Measurements from ENCODE around the gene TRIM24. TPM values are rescaled to one million over a fixed set of nuclear protein-coding genes. Genes with fewer than 3 reads are reported as not detected.

Gene TRIM24
- total RNA-seq, 1 experiment from 2014 or later, result 113 TPM

GRCh38 chr7:138515001-138515528 lies 55.0 kb downstream of the TRIM24 start:
- no peaks in the 10 kb centered on the region for H3K27me3 Mint-ChIP-seq (ENCODE audit: low read depth)
- ChIA-PET CTCF (no interaction called here), POLR2A (no interaction called here)
- no peak overlapping the region for H3K27ac Mint-ChIP-seq
- TF ChIP-seq ETV6 (CRISPR knock-in tag; IDR thresholded peaks at IDR 0.05) (no peak), FOXP4 (CRISPR knock-in tag; IDR thresholded peaks at IDR 0.05) (no peak), GRHL2 (CRISPR knock-in tag; IDR thresholded peaks at IDR 0.05; ENCODE audit: insufficient replicate concordance, severe bottlenecking) (no peak)
- H3K4me3 Mint-ChIP-seq, result no peak overlapping the region
- ATAC-seq (no peak), DNase-seq (ENCODE audit: low spot score) (no peak)
- H3K36me3 Mint-ChIP-seq, result peaks cover 97% of the 10 kb centered on the region
- peaks cover 25% of the 10 kb centered on the region for H3K9me3 Mint-ChIP-seq
- H3K4me1 Mint-ChIP-seq, result 0 out of 2 replicates have a peak, but pooled peaks cover 5% of the 10 kb centered on the region

GRCh38 chr7:138519061-138519798 lies 59.2 kb downstream of the TRIM24 start:
- Mint-ChIP-seq H3K27me3 (ENCODE audit: low read depth) (no peaks in the 10 kb centered on the region), H3K4me1 (no peaks in the 10 kb centered on the region), H3K4me3 (no peak overlapping the region), H3K9me3 (peaks cover 18% of the 10 kb centered on the region), H3K36me3 (peaks cover 97% of the 10 kb centered on the region), H3K27ac (no peak overlapping the region)
- ChIA-PET POLR2A (no interaction called here), CTCF (no interaction called here)
- no peak for ATAC-seq
- DNase-seq (ENCODE audit: low spot score), result no peak
- TF ChIP-seq ZNF138 (CRISPR knock-in tag; conservative IDR thresholded peaks at IDR 0.05), result no peak
- TF ChIP-seq CREB1 (CRISPR knock-in tag; IDR thresholded peaks at IDR 0.05), result no peak

GRCh38 chr7:138520742-138521141 lies 60.7 kb downstream of the TRIM24 start:
- Mint-ChIP-seq H3K36me3 (peaks cover 91% of the 10 kb centered on the region), H3K27ac (peak overlapping the region; percentile 11; the same call in 1 of the 2 replicates), H3K9me3 (peaks cover 26% of the 10 kb centered on the region), H3K27me3 (ENCODE audit: low read depth) (no peaks in the 10 kb centered on the region), H3K4me3 (no peak overlapping the region), H3K4me1 (no peaks in the 10 kb centered on the region)
- DNase-seq (ENCODE audit: low spot score) (no peak), ATAC-seq (no peak)
- CTCF ChIA-PET, result no interaction called here
- POLR2A ChIA-PET, result no interaction called here
- TF ChIP-seq E2F1 (CRISPR knock-in tag; IDR thresholded peaks at IDR 0.05) (no peak), ZNF423 (CRISPR knock-in tag; IDR thresholded peaks at IDR 0.05) (no peak), EMX1 (CRISPR knock-in tag; IDR thresholded peaks at IDR 0.05) (no peak), FOXK1 (CRISPR knock-in tag; IDR thresholded peaks at IDR 0.05) (no peak), KAT7 (CRISPR knock-in tag; IDR thresholded peaks at IDR 0.05; ENCODE audit: borderline replicate concordance) (no peak), ATF3 (CRISPR knock-in tag; conservative IDR thresholded peaks at IDR 0.05) (no peak), CDX4 (CRISPR knock-in tag; IDR thresholded peaks at IDR 0.05; ENCODE audit: borderline replicate concordance) (no peak), ZNF425 (CRISPR knock-in tag; conservative IDR thresholded peaks at IDR 0.05) (no peak), ZNF263 (CRISPR knock-in tag; IDR thresholded peaks at IDR 0.05; ENCODE audit: low read depth) (no peak), ARID4B (CRISPR knock-in tag; IDR thresholded peaks at IDR 0.05; ENCODE audit: borderline replicate concordance) (no peak), FOXP1 (CRISPR knock-in tag; IDR thresholded peaks at IDR 0.05; ENCODE audit: borderline replicate concordance) (no peak)

All from WTC11 (cell line).